Ascending aorta (tissue), 2 donors: ENCODE measurements around the gene PIF1. TPM values are rescaled to one million over a fixed set of nuclear protein-coding genes. Genes with fewer than 3 reads are reported as not detected.

Source experiments
- DNase-seq, 2 donors: peaks; one replicate each; pipeline ENCODE4 v3.0.0-alpha.2; 2019; ENCODE audit warnings: low spot score in 2 of 2
- H3K27ac ChIP-seq, 2 donors: fragments of 200-600 bp; sonication (generic); one replicate each; pipeline ENCODE4 v1.5.1; 2016 to 2017; ENCODE audit warnings: mild to moderate bottlenecking in 1 of 2
- H3K27me3 ChIP-seq: fragments of 200-600 bp; sonication (generic); one replicate; pipeline ENCODE4 v1.5.1; 2017
- H3K36me3 ChIP-seq, 2 donors: fragments of 200-600 bp; sonication (generic); one replicate each; pipeline ENCODE4 v1.5.1; 2016
- H3K4me1 ChIP-seq, 2 donors: fragments of 200-600 bp; sonication (generic); one replicate each; pipeline ENCODE4 v1.5.1; 2016 to 2017; ENCODE audit warnings: mild to moderate bottlenecking in 1 of 2
- H3K4me3 ChIP-seq, 2 donors: fragments of 200-600 bp; sonication (generic); one replicate each; pipeline ENCODE4 v1.5.1; 2016 to 2017; ENCODE audit warnings: mild to moderate bottlenecking in 1 of 2
- H3K9me3 ChIP-seq, 2 donors: fragments of 200-600 bp; sonication (generic); one replicate each; pipeline ENCODE4 v1.5.1; 2016
- CTCF ChIP-seq, 3 experiments: fragments of 200-600 bp in 2 of 3; fragments of 450-650 bp in 1 of 3; sonication (generic) in 2 of 3; IDR thresholded peaks; one replicate each; pipeline ENCODE4 v1.5.1; 2016 to 2019; ENCODE audit warnings: antibody characterized with exemption in 3 of 3, mild to moderate bottlenecking in 1 of 3, moderate library complexity in 1 of 3
- intact Hi-C: fragments of 100-400 bp; cut with DNase I; formaldehyde crosslinking; loops from one replicate; pipeline ENCODE4 v1.15.1; 2023
- total RNA-seq: library from RNA; depleted of rRNA; stranded (reverse); fragments of >200 nt; gene quantifications from one replicate; pipeline ENCODE4 v1.1.0, GENCODE V29; 2016

Gene PIF1
- total RNA-seq, 1 donor from 2014 or later = not detected

- H3K4me3 ChIP-seq = no peak overlapping the region
- H3K27ac ChIP-seq = no peak overlapping the region
- intact Hi-C loops = no loop called here
- TF ChIP-seq CTCF (IDR thresholded peaks at IDR 0.05) = no peak
- no peaks in the 10 kb centered on the region for H3K4me1 ChIP-seq
- no peaks in the 10 kb centered on the region for H3K36me3 ChIP-seq
- H3K9me3 ChIP-seq = no peaks in the 10 kb centered on the region
- H3K27me3 ChIP-seq = no peaks in the 10 kb centered on the region
- no peak for DNase-seq
Observed at GRCh38 chr15:64766058-64766457, 59.4 kb downstream of the PIF1 start.

Other genes starting within 250 kb of the PIF1 start
- gene RBPMS2, start 50.1 kb downstream of the PIF1 start, total RNA-seq = not detected
- gene PLEKHO2, start 16.3 kb upstream of the PIF1 start, total RNA-seq = 41.4 TPM
- gene ANKDD1A, start 86.3 kb upstream of the PIF1 start, total RNA-seq = 28.6 TPM
- gene SPG21, start 164.3 kb upstream of the PIF1 start, total RNA-seq = 41.5 TPM
- gene MTFMT, start 204.0 kb upstream of the PIF1 start, total RNA-seq = 54.7 TPM
- gene SLC51B, start 219.7 kb upstream of the PIF1 start, total RNA-seq = not detected
- gene RASL12, start 242.3 kb upstream of the PIF1 start, total RNA-seq = 187 TPM